Measurements from ENCODE around the gene SMARCA5.
"Not testable (repeated sequence)": the region's sequence is repeated elsewhere in the genome, so short reads cannot be mapped to it uniquely, and the experiment has no call there.

Gene SMARCA5, protein sequence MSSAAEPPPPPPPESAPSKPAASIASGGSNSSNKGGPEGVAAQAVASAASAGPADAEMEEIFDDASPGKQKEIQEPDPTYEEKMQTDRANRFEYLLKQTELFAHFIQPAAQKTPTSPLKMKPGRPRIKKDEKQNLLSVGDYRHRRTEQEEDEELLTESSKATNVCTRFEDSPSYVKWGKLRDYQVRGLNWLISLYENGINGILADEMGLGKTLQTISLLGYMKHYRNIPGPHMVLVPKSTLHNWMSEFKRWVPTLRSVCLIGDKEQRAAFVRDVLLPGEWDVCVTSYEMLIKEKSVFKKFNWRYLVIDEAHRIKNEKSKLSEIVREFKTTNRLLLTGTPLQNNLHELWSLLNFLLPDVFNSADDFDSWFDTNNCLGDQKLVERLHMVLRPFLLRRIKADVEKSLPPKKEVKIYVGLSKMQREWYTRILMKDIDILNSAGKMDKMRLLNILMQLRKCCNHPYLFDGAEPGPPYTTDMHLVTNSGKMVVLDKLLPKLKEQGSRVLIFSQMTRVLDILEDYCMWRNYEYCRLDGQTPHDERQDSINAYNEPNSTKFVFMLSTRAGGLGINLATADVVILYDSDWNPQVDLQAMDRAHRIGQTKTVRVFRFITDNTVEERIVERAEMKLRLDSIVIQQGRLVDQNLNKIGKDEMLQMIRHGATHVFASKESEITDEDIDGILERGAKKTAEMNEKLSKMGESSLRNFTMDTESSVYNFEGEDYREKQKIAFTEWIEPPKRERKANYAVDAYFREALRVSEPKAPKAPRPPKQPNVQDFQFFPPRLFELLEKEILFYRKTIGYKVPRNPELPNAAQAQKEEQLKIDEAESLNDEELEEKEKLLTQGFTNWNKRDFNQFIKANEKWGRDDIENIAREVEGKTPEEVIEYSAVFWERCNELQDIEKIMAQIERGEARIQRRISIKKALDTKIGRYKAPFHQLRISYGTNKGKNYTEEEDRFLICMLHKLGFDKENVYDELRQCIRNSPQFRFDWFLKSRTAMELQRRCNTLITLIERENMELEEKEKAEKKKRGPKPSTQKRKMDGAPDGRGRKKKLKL

DNA sequence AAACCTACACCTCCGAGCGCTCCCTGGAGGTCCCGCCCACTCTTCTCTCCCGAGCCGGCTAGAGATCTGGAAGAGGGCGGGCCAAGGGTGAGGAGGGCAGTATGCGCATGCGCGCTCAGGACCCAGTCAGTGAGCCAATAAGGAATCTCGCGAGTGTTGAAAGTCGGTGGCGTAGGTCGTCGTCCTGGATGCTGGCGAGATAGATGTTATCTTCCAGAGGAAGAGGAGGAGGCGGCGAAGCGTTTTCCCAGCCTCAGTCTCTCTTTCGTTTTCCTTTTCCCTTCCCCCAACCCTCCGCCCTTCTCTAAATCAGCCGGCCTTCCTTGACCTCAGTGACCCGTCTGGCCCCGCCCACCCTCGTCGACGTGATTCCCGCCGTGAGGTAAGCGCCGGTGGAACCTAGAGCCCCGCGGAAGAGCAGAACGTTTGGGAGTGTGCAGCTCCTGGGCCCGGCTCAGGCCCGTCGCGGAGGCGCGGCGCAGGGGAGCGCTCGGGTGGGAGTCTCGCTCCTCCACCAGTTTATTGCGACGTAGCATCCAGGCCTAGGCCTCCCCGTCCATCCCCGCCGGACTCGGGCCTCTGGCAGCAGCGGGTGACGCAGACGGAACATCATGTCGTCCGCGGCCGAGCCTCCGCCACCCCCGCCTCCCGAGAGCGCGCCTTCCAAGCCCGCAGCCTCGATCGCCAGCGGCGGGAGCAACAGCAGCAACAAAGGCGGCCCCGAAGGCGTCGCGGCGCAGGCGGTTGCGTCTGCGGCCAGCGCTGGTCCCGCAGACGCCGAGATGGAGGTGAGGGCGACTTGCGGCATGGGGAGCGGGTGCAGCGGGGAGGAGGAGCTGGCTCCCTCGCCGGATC is at the start of gene SMARCA5:
TSS of gene SMARCA5 (plus strand) at position 389 of the 855 bp plus-strand sequence. CDS start at position 612, 223 bp downstream.
- peak; percentile 98 for DNase-seq (ENCODE audit: low spot score)

DNA sequence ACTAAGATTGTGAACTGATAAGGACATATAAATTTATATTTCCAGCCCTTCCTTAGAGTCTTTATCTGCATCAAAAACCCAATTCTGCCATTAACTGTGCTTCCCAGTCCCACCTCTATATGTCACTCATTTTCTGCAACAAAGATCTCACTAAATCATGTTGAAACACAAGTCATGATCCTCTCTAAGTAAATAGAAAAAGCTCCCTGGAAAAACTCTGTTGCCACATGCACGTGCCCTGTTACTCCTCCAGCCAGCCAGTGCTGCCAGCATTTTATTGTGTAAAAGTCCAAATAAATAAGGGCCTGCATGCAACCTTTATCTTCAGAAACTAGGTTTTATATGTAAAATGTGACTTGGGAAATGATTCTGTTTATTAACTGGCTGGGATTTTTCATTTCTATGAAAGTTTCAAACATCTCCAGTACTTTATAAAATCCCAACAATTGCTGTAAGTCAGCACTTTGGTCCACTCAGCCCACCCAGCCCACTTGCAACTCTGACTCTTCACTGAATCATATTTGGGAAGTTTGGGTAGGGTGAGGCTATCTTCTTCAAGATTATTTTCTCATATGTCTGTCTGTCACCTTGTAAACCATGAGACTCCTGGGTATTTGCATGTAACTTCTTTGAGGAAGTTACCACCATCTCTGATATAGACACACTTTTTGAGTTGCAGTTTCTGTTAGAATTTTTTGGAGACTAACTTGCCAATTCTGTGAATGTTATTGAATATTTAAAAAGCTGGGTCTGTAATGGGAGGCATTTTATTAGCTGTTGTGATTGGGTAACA is 40.0 kb upstream of the SMARCA5 start:
- DNase-seq (ENCODE audit: low spot score): no peak

DNA sequence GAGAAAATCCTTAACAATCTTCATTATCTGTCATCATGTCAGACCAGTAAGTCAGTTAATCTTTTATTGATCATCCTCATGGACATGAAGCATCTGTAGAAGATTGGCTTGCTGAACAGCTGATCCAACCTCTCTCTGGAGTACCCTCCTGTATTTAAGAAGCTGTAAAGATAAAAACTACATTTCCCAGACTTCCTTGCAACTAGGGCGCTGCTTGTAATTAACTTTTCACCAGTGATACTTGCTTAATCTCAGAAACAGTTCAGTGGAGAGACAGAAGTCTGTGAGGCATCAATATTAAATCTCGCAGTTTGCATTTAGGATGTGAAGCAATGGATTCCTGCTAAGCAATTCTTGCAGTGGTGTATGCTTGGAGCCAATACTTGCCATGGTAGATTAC is 36.0 kb upstream of the SMARCA5 start:
- DNase-seq (ENCODE audit: low spot score): no peak

DNA sequence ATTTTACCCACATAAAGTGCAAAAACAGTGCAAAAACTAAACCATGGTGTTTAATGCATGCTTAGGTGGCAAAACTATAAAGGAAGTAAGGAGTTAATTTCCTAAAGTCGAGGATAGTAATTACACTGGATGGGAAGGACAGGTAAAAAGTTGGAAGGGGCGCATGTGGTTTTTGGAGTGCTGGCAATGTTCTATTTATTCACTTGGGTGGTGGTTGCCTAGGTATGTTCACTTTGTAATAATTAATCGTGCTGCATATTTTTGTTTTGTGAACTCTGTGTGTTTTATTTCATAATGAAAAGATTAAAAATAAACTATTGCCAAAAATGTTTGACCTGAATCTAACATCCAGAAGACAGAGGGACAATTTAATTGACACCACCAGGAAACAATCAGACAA is 32.1 kb upstream of the SMARCA5 start:
- no peak for DNase-seq (ENCODE audit: low spot score)

DNA sequence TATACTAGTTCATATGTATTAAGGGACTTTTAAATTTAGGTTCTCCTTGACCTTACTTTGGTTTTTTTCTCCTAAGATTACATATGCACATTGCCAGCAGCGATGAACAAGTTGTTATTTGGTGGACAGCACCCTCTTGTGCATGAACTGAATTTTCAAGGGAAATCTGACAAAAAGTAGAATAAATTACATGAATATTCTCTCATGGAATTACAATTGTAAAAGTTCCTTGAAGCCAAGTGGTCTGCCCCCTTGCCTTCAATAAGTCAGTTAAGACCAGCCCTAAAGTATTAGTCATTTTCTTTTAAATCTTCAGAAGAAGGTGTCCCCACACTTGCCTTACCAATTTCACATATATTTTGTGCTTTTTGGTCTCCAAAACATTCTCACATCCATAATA is 30.7 kb upstream of the SMARCA5 start:
- peak; percentile 75 for DNase-seq (ENCODE audit: low spot score)

DNA sequence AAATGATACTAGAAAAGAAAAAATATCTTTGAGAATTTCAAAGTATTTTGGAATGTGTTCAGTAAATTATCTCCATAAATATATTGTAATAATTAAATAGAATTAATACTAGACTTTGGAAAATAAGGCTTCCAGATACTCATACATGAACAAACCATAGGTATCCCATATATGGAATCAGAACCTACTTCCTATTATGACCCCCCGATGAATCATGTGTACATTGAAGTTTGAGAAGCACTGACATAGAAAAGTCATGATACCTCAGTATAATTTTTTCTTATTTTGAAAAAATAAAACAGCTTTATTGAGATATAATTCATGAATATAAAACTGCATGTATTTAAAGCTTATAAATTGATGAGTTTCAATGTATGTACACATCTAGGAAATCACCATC is 27.2 kb upstream of the SMARCA5 start:
- DNase-seq (ENCODE audit: low spot score): no peak

DNA sequence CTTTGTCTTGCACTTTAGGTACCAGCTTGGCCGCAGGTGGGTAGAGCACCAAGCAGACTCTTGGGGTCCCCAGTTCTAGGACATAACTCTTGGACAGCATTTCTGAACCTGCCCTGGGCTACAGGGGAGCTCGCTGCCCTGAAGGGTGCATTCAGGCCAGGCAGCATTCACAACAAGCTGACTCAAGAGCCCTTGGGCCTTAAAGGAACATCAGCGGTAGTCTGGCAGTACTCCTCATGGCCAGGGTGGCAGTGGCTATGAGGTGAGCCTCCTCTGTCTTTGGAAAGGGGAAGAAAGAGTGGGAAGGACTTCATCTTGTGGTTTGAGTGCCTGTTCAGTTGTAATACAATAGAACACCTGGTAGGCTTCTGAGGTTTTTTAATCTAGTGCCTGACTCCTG is 24.8 kb upstream of the SMARCA5 start:
- no peak for DNase-seq (ENCODE audit: low spot score)

DNA sequence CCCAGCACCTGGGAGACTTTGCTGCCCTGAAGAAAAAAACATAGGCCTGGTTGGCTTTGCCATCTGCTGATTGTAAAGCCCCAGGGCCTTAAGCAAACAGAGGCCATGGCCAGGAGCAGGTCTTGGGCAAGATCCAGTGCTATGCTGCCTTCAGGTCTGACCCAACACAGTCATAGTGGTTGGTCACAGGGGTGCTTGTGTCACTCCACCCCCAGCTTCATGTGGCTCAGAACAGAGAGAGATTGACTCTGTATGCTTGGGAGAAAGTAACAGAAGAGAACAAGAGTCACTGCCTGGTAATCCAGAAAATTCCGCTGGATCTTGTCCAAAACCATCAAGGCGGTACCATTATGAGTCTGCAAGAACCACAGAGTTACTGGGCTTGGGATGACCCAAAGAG is 24.4 kb upstream of the SMARCA5 start:
- no peak for DNase-seq (ENCODE audit: low spot score)

DNA sequence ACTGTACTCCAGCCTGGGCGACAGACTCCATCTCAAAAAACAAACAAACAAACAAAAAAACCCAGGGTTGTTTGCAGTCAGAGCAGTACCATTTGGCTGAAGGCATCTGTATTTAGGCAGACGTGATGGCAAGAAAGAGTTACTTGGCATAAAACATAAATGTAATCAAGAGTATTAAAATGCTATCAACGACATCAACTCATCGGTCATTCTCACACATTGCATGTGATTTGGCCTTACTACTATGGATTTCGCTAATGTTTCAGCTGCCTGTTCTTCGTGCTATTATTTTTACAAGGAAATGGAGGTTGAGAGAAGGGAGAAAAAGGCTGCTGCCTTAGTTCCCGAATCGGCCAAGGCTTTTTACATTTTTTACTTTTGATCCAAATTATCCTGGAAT is 15.5 kb upstream of the SMARCA5 start:
- no peak for DNase-seq (ENCODE audit: low spot score)

DNA sequence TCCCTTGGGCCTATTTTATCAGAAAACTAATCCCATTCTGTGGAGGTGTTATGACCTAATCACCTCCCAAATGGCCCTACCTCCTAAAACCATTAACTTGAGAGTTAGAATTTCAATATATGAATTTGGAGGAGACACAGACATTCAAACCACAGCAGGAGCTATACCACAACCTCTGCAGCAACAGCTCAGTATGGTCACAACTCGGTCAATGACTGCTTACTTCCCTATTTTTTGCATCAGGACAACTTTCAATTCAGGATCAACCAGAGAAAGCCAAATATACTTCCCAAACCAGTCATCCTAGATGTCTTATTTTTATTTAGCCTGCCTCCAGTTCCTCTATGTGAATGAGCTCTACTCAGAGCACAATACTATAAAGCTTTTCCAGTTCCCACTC is 11.3 kb upstream of the SMARCA5 start:
- DNase-seq (ENCODE audit: low spot score): no peak

DNA sequence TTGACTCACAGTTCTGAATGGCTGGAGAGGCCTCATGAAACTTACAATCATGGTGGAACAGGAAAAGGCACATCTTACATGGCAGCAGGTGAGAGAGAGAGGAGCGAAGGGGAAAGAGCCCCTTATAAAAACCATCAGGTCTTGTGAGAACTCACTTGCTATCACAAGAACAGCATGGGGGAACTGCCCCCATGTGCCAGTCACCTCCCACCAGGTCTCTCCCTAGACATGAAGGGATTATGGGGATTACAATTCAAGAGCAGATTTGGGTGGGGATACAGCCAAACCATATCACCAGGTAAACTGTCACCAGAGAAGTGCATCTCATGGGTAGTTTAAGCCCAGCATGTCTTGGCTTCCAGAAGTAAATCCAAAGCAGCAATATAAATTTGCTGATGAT is 7.5 kb upstream of the SMARCA5 start:
- no peak for DNase-seq (ENCODE audit: low spot score)

DNA sequence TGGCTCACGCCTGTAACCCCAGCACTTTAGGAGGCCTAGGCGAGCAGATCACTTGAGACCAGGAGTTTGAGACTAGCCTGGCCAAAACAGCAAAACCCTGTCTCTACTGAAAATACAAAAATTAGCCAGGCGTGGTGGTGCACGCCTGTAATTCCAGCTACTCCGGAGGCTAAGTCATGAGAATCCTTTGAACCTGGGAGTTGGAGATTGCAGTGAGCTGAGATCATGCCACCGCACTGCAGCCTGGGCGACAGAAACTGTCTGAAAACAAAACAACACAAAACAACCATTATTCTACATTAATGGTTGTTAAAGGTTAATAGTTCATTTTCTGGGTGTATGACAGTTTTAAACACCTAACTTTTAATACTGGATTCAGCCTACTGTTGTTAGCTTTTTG is 1.6 kb upstream of the SMARCA5 start:
- no peak for DNase-seq (ENCODE audit: low spot score)

DNA sequence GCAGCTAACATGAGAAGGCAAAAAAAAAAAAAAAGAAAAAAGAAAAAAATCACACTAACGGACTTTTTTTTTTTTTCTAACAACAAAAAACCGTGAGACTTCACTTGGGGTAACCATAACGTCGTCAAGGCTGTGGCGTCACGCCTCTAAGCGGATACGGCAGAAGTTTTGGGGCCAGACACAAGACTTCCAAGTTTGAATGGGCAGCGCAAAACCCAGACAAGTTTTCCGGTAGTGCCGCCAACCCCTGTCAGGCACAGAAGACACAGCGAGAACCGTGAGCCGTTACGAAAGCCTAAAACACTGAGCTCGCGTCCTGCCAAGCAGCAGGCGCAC is 556 bp upstream of the SMARCA5 start:
- DNase-seq (ENCODE audit: low spot score): no peak

DNA sequence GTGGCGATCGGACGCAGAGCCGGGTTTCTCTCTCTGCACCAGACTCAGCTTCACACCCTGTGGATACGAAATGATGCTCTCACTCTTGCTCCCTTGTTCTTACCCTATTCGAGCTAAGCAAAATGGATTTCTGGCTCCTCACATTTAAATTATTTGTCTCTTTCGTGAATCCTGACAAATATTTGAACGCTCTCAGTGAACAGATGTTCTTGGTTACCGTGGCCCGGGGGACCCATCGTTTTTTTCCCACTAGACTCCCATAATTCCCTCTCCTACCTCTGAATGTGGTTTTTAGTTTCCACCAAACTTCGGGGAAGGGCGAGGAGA is 630 bp downstream of the SMARCA5 start:
- DNase-seq (ENCODE audit: low spot score): no peak

DNA sequence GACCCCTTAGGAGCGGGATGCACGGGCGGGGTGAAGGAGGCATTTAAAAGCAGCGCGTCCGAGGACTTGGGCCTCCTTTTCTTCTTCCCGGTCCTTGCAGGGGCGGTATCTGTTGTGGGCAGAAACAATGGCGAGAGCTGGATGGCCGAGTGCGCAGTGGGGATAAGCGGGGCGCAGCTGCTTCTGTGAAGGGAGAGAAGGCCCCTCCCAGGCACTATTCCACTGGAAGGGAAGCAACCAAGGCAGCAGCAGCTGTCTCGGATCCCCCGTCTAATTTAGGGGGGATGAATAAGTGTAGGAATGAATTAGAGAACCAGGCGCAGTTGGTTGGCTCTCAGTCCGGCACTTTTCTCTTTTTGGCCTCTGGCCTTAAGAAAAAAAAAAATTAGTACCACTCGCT is 995 bp downstream of the SMARCA5 start:
- peak; percentile 69 for DNase-seq (ENCODE audit: low spot score)

DNA sequence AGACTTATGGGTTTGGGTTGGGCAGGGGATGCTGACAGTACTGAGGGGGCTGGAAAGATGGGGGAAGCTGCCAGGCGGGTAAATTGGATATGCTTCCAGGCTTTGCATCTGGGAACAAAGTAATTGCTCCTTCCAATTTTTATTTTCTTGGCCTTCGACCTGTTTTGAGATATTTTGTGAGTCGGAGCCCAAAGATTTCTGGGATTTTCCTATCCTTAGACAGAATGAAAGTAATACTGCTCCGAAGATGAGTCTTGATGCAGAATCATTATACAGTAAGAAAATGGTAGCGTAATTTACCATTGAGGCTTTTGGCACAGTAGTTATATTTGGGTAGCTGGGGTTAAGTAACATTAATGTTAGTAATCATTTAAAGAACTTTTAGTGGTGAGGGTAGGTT is 1.4 kb downstream of the SMARCA5 start:
- DNase-seq (ENCODE audit: low spot score): no peak

DNA sequence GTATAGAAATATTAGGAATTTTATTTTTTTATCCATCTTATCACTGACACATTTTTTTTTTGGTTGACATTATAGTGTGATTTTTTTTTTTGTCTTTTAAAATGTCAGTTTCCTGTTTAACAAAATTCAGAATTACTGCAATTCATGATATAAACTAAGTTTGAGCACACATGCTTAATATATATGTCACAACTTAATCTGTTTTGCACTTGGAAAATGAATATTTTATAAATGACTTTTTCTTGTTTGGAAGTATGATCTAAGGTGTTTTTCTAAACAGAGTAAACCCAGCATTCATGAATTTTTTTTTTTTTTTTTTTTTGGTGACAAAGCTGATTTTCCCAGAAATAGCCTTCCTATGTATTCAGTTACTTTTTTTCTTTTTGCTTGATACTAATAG is 2.4 kb downstream of the SMARCA5 start:
- DNase-seq (ENCODE audit: low spot score): no peak

DNA sequence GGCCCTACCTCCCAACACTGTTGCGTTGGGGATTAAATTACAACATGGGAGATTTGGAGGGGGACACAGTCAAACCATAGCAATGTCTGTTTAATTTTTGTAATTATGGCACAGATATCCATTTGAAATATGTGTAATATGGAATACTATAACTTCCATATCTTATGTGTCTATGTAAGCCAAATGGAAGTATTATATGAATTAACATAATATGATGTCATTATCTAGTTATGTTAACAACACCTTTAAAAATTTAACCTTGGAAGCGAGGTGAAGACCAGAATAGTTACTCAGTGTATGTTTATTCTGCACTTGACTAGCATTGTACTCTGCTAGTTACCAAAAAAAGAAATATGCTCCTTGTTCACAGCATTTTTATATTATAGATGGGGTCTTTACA is 4.3 kb downstream of the SMARCA5 start:
- DNase-seq (ENCODE audit: low spot score): no peak

DNA sequence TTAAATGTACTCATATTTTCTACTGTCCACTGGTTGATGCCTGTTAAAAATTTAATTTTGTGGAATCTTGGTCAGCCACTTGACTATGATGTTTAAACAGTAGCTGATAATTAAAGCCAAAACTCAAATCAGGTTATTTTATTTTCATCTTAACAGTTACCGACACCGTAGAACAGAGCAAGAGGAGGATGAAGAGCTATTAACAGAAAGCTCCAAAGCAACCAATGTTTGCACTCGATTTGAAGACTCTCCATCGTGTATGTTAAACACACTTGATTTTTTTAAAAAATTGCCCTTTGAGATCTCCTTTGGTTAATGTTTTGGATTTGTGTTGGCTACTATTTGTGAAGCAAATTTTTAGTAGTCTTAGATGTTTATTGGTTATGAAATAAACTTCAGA is 10.7 kb downstream of the SMARCA5 start:
- DNase-seq (ENCODE audit: low spot score): no peak

DNA sequence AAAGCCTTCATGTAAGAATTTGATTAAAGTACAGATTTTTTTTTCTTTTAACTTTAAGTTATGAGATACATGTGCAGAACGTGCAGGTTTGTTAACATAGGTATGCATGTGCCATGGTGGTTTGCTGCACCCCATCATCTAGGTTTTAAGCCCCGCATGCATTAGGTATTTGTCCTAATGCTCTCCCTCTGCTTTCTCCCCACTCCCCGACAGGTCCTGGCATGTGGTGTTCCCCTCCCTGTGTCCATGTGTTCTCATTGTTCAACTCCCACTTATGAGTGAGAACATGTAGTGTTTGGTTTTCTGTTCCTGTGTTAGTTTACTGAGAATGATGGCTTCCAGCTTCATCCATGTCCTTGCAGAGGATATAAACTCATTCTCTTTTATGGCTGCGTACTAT is 14.5 kb downstream of the SMARCA5 start:
- DNase-seq (ENCODE audit: low spot score): not testable (repeated sequence)

DNA sequence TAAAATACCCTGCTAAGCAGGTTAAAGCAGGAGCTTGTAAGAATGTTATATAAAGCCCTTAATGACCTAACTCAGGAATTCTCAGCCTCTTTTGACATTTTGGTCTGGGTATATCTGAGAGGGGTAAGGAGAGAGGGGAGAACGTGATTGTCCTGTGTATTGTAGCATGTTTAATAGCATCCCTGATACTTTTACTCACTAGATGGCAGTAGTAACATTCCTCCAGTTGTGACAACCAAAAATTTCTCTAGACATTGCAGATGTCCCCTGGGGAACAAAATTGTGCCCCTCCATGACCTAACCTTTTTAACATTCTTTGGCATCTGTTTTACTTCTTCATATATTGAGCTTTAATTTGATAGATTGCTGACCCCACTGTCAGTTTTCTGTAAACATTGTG is 17.9 kb downstream of the SMARCA5 start:
- no peak for DNase-seq (ENCODE audit: low spot score)
